Fibroblast of pulmonary artery (primary cell): ENCODE results near the gene KMT5B.

Experiments used
- DNase-seq: peaks from one replicate; pipeline ENCODE4 v3.0.0-alpha.2; 2010; ENCODE audit warnings: low read depth
- H3K4me3 ChIP-seq: replicated peaks from 2 replicates; pipeline ENCODE4 v1.5.1; 2011; ENCODE audit warnings: low read depth, mild to moderate bottlenecking, control low read depth, low read length, moderate library complexity
- TF ChIP-seq, protein P1 (sequence below): IDR thresholded peaks from 2 replicates; pipeline ENCODE4 v1.5.1; 2011; ENCODE audit warnings: mild to moderate bottlenecking, control low read depth, low read length, inconsistent platforms; ENCODE audit errors: missing control alignments

The KMT5B gene

DNA sequence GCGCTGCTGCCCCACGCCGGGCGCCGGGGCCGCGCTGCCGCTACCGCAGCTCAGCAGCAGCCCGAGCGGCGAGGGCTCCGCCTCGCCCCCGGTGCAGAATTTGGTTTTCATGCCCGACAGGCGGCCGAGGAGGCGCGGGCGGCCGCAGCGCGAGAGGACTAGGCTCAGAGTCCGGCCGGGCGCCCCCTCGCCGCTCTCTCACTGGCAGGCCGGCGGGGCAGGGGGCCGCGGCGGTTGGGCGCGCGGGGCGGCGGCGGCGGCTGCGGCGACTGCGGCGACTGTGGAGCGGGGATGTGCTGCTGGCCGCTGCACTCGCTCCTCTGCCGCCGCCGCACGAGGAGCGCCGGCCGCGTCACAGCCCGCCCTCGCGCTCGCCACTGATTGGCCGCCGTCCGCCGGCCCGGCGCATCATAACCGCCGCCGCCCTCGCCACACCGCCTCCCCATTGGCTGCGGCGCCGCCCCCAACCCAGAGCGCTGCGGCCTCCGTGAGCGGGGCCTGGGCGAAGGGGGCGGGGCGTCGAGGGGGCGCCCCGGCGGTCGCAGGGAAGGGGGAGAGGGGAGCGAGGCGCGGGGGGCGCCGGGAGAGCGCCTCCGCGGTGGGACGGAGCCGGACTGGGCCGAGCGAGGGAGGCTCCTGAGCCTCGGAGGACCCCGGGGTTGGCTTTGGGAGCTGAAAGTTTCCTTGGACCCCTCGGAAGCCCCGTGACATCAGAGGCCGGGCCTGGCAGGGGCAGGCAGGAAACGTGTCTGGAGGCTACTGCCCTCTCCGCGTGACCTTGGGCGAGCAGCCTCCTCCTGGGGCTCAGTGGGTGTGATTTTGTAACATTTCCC lies 91.8 kb downstream of the KMT5B start, which contains the start of gene CHKA:
Gene CHKA, minus strand, starts transcription at position 322 of the 833 bp plus-strand sequence. Its CDS starts 211 bp downstream, at position 111.
- peak; percentile 90 for DNase-seq
- TF ChIP-seq, protein P1, sequence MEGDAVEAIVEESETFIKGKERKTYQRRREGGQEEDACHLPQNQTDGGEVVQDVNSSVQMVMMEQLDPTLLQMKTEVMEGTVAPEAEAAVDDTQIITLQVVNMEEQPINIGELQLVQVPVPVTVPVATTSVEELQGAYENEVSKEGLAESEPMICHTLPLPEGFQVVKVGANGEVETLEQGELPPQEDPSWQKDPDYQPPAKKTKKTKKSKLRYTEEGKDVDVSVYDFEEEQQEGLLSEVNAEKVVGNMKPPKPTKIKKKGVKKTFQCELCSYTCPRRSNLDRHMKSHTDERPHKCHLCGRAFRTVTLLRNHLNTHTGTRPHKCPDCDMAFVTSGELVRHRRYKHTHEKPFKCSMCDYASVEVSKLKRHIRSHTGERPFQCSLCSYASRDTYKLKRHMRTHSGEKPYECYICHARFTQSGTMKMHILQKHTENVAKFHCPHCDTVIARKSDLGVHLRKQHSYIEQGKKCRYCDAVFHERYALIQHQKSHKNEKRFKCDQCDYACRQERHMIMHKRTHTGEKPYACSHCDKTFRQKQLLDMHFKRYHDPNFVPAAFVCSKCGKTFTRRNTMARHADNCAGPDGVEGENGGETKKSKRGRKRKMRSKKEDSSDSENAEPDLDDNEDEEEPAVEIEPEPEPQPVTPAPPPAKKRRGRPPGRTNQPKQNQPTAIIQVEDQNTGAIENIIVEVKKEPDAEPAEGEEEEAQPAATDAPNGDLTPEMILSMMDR, result no peak
- peak within 1 kb of the TSS; percentile 67 for H3K4me3 ChIP-seq

DNA sequence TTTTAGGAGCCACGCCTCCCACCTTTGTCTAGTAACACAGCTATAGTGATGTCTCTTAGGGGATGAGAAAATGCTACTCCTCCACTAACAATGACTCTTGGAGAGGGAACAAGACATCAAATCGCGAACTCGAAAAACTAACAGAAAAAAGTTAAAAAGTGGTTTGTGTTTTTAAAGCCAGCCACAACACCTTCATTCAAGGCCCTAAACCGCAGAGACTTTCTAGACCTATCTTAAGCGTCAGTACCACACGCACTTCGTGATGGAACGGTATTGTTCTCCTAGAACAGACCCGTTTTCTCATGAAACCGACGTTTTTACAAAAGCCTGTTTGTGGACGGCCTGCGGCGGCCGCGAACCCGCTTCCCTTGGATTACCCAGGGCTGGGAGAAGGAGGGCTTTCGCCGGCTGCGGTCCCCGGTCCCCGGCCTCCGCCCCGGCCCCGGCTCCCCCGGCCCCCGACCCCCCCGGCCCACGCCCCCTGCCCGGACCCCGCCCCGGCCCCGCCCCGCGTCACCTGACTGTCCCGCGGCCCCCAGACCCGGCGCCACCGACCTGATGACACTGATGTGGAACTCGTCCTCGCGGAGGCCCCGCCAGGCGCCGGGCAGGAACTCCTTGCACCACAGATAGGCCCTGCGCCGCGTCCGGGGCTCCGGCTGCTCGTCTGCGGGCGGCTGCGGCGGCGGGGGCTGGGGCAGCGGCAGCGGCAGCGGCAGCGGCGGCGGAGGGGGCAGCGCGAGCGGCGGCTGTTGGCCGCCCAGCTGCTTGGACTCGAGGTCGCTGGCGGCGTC lies 92.6 kb downstream of the KMT5B start:
- peak overlapping the region; percentile 67 for H3K4me3 ChIP-seq
- TF ChIP-seq, protein P1, result no peak
- DNase-seq, result peak; percentile 52

DNA sequence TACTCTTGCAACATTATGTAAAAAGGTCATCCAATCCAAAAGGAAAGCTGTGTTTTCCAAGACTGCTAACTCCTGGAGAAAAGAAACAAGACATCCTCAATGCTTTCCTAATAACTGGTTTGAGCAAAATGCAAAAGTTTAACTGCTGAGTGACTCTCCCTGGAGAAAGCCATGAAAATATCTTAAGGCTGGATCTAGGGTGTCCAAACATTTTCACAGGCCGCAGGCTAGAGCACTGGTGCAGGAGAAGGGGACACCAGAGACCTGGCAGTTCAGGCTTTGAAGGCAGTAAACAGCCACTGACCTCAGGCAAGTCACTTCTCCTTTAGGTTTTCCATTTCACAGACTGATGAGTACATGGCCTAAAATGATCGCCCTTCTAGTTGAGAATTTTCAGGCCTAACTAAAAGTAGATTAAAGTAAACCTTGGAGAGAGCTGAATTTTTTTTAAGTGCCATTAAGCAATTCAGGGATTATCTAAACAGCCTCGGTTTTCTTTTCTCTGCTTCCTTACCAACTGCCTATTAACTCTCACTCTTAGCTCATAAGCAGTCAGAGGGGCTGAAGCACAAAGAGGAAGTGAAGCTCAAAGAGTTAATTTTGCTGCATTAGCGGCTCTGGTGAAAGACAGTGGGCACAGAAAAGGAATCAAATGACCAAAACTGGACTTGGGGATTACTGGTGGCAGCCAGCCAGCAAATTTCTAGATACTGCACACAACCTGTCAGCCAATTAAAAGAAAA lies 94.2 kb downstream of the KMT5B start:
- TF ChIP-seq, protein P1, result no peak
- H3K4me3 ChIP-seq, result peak overlapping the region; percentile 5

DNA sequence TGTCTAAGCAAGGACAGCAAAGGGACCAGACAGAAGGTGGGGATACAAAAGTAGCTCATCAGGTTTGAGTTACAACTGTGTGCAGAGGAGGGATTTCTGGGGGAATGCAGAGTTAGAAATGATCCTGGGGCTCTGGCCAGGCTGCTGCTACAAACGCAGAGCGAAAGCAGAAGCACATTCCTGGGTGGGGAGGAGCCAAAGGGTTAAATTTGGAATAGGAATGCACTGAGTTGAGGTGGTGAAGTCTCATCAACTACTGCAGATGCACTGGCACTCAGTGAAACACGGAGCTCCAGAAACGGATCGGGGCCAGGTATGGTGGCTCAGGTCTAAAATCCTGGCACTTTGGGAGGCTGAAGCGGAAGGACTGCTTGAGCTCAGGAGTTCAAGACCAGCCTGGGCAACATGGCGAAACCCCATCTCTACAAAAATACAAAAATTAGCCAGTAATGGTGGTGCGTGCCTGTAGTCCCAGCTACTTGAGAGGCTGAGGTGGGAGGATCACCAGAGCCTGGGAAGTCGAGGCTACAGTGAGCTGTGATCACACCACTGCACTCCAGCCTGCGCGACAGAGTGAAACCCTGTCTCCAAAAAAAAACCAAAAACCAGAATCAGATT lies 95.1 kb downstream of the KMT5B start:
- TF ChIP-seq, protein P1, result no peak
- H3K4me3 ChIP-seq, result no peak overlapping the region
- DNase-seq, result no peak

More for the DNA sequence above, 94.2 kb downstream of the KMT5B start:
- DNase-seq, result no peak

DNA sequence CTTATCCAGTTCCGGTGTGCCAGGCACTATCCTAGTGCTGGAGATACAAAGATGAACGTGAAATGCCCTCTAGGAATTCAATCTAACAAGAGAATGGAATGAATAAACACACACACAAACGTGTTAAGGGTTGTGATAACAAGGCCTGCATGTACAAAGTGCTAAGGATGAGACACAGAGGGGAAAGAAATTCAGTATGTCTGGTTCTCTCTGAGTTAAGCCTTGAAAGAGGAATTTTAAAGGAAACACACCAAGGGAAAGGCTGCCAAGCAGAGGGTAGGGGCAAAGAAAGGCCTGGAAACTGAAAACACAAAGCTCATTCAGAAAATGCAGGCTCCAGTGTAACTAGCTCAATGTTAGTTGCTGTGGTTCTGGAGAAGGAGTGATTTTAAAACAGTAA lies 96.1 kb downstream of the KMT5B start:
- H3K4me3 ChIP-seq, result no peak overlapping the region
- TF ChIP-seq, protein P1, result no peak
- DNase-seq, result no peak

DNA sequence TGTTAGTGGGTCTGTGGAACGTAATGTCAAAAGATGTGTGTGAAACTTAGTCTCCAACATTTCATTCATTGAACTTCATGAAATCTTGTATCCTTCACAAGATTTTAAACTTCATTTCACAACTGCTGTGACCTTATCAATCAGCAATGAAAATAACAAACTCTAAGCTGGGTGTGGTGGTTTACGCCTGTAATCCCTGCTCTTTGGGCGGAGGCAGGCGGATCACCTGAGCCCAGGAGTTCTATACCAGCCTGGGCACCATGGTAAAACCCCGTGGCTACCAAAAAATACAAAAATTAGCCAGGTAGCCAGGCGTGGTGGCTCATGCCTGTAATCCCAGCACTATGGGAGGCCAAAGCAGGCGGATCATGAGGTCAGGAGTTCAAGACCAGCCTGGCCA lies 97.0 kb downstream of the KMT5B start:
- TF ChIP-seq, protein P1, result no peak
- DNase-seq, result no peak
- H3K4me3 ChIP-seq, result no peak overlapping the region
